Body of pancreas (tissue), 4 donors: Measurements from ENCODE around the gene CDAN1. TPM values are rescaled to one million over a fixed set of nuclear protein-coding genes. Genes with fewer than 3 reads are reported as not detected.

Experiments used
- ATAC-seq: fragments of 150-250 bp; one replicate; pipeline ENCODE4 v1.9.1; 2016
- DNase-seq, 4 donors: peaks; one replicate each; pipeline ENCODE4 v3.0.0-alpha.2; 2019
- H3K27ac ChIP-seq, 4 donors: fragments of 200-600 bp; sonication (generic); 1 replicate in 3 of 4; 2 replicates in 1 of 4; pipeline versions ENCODE4 v1.5.1 to v1.6.1; 2016 to 2019; ENCODE audit warnings: mild to moderate bottlenecking in 1 of 4, mixed read lengths in 1 of 4, moderate library complexity in 1 of 4
- H3K27me3 ChIP-seq, 2 donors: fragments of 200-600 bp; sonication (generic); one replicate each; pipeline ENCODE4 v1.6.0; 2016; ENCODE audit warnings: mild to moderate bottlenecking in 1 of 2
- H3K36me3 ChIP-seq, 2 donors: fragments of 200-600 bp; sonication (generic); replicated peaks in 1 of 2; 2 replicates each; pipeline ENCODE4 v1.5.1; 2016; ENCODE audit warnings: low read depth in 2 of 2; ENCODE audit not compliant: insufficient read depth in 1 of 2
- H3K4me1 ChIP-seq: fragments of 200-600 bp; sonication (generic); one replicate; pipeline ENCODE4 v1.6.0; 2016
- H3K4me3 ChIP-seq, 2 donors: fragments of 200-600 bp; sonication (generic); 1 replicate in 1 of 2; 2 replicates in 1 of 2; pipeline ENCODE4 v1.5.1; 2016 to 2019
- H3K9me3 ChIP-seq, 3 donors: fragments of 200-600 bp; sonication (generic); 1 replicate in 2 of 3; 2 replicates in 1 of 3; pipeline ENCODE4 v1.5.1; 2016
- CTCF ChIP-seq, 7 experiments: fragments of 450-650 bp in 4 of 7; fragments of 200-600 bp in 3 of 7; sonication (generic) in 3 of 7; IDR thresholded peaks; one replicate each; pipeline ENCODE4 v1.5.1; 2016 to 2019; ENCODE audit warnings: antibody characterized with exemption in 7 of 7
- POLR2A ChIP-seq, 3 donors: fragments of 450-650 bp; IDR thresholded peaks; one replicate each; pipeline ENCODE4 v1.6.1; 2016; ENCODE audit warnings: antibody characterized with exemption in 3 of 3, mild to moderate bottlenecking in 2 of 3
- WGBS, 2 donors: methylation state at CpG; one replicate each; pipeline ENCODE4 v1.1.5; 2017; 5-methylcytosine and 5-hydroxymethylcytosine counted together
- intact Hi-C: fragments of 100-400 bp; cut with DNase I; formaldehyde crosslinking; loops from one replicate; pipeline ENCODE4 v1.15.1; 2023
- total RNA-seq, 2 donors: library from RNA; depleted of rRNA; stranded (reverse); fragments of >200 nt; gene quantifications; one replicate each; pipeline ENCODE4 v1.1.0, GENCODE V29; 2016

Gene CDAN1
- total RNA-seq, 2 donors from 2014 or later = 9.9 to 19.1 TPM

- intact Hi-C loops = no loop called here
- ATAC-seq = no peak
- WGBS, 2 donors = 52 to 68% methylated on average over 3 of the region's 3 CpGs
- Histone ChIP-seq H3K27me3 (no peaks in the 10 kb centered on the region), H3K4me1 (no peaks in the 10 kb centered on the region), H3K36me3 (no peaks in the 10 kb centered on the region), H3K9me3 (no peaks in the 10 kb centered on the region), H3K4me3 (no peak overlapping the region), H3K27ac (no peak overlapping the region)
- DNase-seq = peak in 1 of 4 donors; percentile 4
- TF ChIP-seq POLR2A (IDR thresholded peaks at IDR 0.05) (no peak), CTCF (IDR thresholded peaks at IDR 0.05) (no peak)
These were observed 28.9 kb downstream of the CDAN1 start for GRCh38 chr15:42707873-42708544.

GRCh38 chr15:42707068-42707467, 29.9 kb downstream of the CDAN1 start:
- no peaks in the 10 kb centered on the region for H3K27me3 ChIP-seq
- H3K4me1 ChIP-seq = no peaks in the 10 kb centered on the region
- no peaks in the 10 kb centered on the region for H3K36me3 ChIP-seq
- ATAC-seq (peak; percentile 72), DNase-seq (peak in 2 of 4 donors; percentile 14 to 41)
- intact Hi-C loops = no loop called here
- WGBS, 2 donors = 30 to 35% methylated on average over 2 of the region's 2 CpGs
- H3K4me3 ChIP-seq = no peak overlapping the region
- H3K27ac ChIP-seq = no peak overlapping the region
- no peaks in the 10 kb centered on the region for H3K9me3 ChIP-seq
- TF ChIP-seq CTCF (IDR thresholded peaks at IDR 0.05) (no peak), POLR2A (IDR thresholded peaks at IDR 0.05) (no peak)

- TF ChIP-seq POLR2A (IDR thresholded peaks at IDR 0.05) = no peak
- no peak for TF ChIP-seq CTCF (IDR thresholded peaks at IDR 0.05)
- intact Hi-C loops = no loop called here
- Histone ChIP-seq H3K4me3 (no peak overlapping the region), H3K9me3 (no peaks in the 10 kb centered on the region), H3K36me3 (no peaks in the 10 kb centered on the region), H3K4me1 (no peaks in the 10 kb centered on the region), H3K27me3 (no peaks in the 10 kb centered on the region), H3K27ac (no peak overlapping the region)
- DNase-seq = no peak
- WGBS, 2 donors = 87 to 89% methylated on average over 5 of the region's 5 CpGs
- no peak for ATAC-seq
These were observed 31.6 kb downstream of the CDAN1 start for GRCh38 chr15:42705336-42705735.

- WGBS, 2 donors = 0 to 23% methylated on average over 2 to 4 of the region's 4 CpGs
- intact Hi-C loops = loop anchor here (5.0 kb wide), 1 partner anchor 223 kb away; no protein-coding TSS in a partner anchor
- Histone ChIP-seq H3K4me1 (no peaks in the 10 kb centered on the region), H3K9me3 (no peaks in the 10 kb centered on the region), H3K27ac (no peak overlapping the region), H3K27me3 (no peaks in the 10 kb centered on the region), H3K4me3 (no peak overlapping the region), H3K36me3 (no peaks in the 10 kb centered on the region)
- peak; percentile 95 for ATAC-seq
- peak; percentile 78 to 83 (median 80) for DNase-seq
- TF ChIP-seq CTCF (IDR thresholded peaks at IDR 0.05) = peak; percentile 77 to 89 (median 86)
- TF ChIP-seq POLR2A (IDR thresholded peaks at IDR 0.05) = no peak
These were observed 32.4 kb downstream of the CDAN1 start for GRCh38 chr15:42704492-42704926.

- ATAC-seq (no peak), DNase-seq (no peak)
- Histone ChIP-seq H3K4me1 (no peaks in the 10 kb centered on the region), H3K36me3 (no peaks in the 10 kb centered on the region), H3K27ac (no peak overlapping the region), H3K4me3 (no peak overlapping the region), H3K27me3 (no peaks in the 10 kb centered on the region), H3K9me3 (no peaks in the 10 kb centered on the region)
- TF ChIP-seq POLR2A (IDR thresholded peaks at IDR 0.05) = no peak
- TF ChIP-seq CTCF (IDR thresholded peaks at IDR 0.05) = no peak
- intact Hi-C loops = no loop called here
- WGBS, 2 donors = 67 to 72% methylated on average over 5 of the region's 5 CpGs
These were observed 40.3 kb downstream of the CDAN1 start for GRCh38 chr15:42696626-42697025.
